Measurements from ENCODE around the gene BRCA2.

The BRCA2 gene

DNA sequence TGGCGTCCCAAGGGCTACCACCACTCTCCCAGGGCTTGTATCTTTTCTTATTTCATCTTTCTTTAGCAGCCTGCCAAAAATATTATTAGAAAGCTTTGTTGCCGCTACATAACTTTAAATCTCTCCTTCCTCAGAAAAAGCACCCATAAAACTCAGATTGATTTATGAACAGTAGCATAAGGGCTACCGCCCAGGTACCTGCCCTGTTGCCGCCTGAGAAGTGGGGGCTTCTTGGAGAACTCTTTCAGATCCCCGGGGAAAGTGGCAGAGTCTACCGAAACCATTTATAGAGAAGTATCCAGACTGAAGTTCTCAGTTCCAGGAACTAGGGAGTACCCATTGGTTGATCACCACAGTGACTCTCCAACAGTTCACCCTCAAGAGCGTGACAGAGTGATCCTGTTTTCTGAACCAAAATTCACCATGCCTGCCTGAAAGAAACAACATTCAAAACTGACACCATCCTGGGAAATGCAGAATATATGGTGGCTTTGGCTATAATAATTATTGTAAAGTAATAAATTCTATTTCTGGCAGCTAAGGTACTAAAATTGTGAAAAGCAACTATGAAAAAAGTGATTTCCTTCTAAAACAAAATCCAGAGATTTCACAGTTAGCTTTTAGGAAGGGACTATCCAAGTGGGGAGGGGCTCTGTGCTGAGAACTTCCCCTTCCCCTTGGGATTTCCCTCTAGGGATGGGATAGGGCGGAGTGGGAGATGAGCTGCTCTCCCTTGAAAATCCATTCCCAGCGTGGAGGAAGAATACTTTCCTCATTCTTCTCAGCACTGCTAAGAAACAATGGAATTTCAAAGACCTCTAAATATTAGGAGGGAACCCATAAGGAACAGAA is 113.5 kb downstream of the BRCA2 start:
- no peak for DNase-seq

DNA sequence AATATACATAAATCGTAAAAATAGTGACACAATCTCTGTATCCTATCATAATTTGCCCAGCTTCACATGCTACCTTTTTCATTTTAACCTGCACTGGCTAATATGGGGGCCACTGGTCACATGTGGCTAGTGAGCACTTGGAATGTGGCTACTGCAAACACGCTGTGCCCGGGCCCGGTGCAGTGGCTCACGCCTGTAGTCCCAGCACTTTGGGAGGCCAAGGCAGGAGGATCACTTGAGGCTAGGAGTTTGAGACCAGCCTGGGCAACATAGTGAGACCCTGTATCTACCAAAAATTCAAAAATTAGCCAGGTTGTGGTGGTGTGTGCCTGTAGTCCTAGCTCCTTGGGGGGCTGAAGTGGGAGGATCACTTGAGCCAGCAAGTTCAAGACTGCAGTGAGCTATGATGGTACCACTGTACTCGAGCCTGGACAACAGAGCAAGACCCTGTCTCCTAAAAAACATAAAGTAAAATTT is 114.2 kb downstream of the BRCA2 start:
- DNase-seq: no peak

DNA sequence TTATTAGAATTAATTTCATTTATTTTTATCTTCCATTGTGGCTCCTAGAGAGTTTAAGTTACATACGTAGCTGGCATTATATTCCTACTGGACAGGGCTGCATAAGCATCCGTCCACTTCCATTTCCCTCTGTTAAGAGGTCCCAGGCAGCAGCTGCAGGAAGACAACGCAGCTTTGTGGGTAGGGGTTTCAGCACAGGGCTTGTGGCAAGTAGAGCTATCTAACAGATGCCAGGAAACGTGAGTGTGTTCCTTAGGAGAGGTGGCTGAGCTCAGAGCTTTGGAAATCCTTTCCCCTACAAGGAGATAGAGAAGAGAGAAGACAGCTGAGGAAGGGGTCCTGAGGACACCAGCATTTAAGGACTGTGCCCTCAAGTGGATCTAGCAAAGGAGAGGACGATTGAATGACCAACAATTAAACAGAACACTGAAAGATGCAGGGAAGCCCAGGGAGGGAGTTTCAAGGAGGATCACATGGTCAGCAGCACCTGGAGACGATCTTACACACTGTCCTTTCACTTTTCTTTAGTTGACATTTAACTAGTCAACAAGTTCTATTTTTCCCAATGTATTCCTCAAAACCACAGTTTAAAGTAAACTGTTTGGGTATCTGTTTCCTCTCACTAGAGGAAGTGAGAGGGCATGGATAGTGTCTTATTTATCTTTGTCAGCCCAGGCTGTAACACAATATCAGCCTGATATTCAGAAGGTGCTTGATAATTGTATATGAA is 114.9 kb downstream of the BRCA2 start:
- no peak for DNase-seq

DNA sequence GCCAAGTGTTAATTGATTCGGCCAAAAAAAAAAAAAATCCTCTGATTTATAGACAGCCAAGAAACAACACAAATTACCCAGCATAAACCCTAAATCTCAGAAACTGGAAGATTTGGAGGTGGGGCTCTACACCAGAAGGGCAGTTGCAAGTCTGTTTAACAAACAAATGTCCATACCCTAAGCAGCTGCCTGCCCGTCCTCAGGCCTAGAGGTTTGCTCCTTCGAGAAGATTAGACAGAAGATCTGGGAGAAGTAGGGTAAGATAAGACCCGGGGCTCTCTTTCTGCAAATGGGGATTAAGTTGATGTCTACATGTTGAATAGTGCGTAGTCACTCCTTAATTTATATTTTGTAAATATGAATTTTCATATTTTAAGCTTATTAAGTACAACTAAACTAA is 116.1 kb downstream of the BRCA2 start:
- no peak for DNase-seq

DNA sequence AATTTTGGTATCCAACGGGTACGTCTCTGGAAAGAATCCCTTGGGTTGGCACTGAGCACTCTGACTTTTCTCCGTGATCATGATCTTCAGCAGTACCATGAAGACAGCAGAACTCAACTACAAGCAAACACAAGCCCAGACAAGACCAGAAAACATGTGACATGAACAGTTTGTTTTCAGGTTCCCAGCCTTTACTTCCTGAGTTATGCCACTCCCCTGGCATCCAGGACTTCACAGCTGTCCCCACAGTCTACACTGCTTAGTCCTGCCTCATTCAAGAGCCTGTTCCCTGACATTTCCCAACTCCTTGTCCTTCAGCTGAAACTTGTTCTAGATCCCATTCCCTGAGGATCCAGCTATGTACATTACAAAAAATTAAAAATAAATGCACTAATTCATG is 117.5 kb downstream of the BRCA2 start:
- DNase-seq: no peak

DNA sequence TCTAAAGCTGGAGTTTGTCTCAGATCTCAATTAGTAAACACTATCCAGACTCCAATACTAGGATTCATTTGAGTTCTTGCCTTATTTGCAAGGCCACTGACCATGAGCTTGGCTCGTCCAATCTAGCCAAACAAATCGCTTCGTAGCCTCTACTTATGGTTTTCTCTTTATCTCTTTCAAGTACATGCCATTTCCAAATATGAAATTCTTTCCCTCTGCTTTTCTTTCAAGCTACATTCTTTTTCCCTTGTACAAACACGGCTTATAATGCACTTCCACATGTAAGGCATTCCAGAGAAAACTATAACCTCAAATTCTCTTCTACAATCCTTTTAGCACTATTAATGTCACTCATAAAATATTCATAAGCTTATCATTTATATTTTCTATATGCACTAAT is 123.6 kb downstream of the BRCA2 start:
- DNase-seq: no peak

DNA sequence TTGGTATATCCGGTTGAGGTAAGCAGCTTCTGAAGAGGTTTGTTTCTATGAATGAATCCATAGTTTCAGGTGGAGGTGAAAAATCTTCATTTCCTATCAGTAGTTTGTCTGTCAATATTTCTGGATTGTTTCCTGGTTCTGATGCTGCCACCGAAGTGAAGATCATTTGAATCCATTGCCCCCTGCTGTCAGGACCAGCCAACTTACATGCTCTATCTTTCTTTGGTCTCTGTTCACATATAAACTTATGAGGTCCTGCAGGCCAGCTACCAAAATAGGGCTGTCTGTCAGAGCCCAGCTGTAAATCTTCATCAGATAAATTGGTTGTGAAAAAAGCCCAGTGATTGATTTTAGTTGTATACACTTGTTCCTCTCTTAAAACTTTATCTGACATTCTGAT is 127.8 kb downstream of the BRCA2 start:
- no peak for DNase-seq

DNA sequence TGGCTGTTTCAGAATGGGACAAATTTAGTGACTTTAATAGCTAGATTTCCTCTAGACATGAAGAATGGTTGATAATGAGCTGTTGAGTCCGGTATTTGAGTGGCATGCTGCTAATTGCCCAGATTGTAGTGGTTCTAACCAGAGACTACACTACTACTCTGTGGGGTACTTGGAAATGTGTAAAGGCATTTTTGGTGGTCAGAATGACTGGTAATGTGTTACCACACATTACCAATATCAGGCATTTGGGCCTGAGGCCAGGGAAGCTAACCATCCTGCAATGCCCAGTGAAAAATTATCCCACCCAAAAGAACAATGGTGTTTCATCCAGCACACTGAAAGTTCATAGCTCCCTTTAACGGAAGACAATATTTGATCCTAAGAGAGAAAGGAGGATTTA is 130.2 kb downstream of the BRCA2 start:
- DNase-seq: no peak

DNA sequence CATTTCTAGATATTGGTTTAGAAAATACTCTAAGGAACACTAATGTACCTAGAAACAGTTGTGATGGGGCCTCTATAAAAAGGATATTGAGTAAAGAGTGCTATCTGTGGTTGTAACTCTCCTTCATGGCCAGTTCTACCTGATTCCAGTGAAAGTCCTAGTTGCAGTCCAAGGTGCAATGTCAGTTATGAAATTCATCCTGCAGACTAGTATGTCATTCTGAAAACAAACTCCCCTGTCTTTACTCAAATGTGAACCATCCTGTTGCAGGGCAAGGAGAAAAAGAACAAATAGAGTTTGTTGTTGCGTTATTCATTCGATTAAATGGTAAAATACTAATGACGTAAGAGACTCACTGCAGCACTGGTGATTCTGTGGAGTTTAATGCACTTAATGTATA is 130.9 kb downstream of the BRCA2 start:
- no peak for DNase-seq

DNA sequence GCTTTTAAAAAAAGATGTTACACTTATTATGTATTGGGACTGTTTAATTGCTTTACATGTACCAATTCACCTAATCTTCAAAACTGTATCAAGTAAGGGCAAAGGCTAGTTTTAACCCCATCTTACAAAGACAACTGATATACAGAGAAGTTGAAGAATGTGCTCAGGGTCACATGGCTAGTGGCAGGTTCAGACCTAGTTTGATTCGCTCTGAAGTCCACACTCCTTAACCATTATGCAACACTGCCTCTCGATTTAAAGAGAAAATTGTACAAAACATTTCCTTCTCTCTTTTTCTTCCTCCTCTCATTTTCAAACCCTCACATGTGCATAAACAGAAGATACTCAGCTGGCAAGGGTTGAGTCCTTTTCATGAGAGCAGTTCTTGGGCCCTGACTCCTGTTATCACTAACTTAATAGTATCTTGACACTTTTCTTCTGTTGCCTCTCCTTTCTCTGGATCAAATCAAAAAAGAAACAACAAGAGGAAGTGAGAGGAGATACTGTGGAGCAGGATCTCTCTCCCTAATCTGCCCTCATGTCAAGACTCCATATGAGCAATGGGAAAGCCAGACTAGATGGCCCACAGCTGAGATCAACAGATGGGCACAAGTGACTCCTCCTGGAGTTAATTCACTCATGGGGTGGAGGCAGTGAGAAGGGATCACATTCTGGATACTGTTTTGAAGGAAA is 131.6 kb downstream of the BRCA2 start:
- DNase-seq: no peak

DNA sequence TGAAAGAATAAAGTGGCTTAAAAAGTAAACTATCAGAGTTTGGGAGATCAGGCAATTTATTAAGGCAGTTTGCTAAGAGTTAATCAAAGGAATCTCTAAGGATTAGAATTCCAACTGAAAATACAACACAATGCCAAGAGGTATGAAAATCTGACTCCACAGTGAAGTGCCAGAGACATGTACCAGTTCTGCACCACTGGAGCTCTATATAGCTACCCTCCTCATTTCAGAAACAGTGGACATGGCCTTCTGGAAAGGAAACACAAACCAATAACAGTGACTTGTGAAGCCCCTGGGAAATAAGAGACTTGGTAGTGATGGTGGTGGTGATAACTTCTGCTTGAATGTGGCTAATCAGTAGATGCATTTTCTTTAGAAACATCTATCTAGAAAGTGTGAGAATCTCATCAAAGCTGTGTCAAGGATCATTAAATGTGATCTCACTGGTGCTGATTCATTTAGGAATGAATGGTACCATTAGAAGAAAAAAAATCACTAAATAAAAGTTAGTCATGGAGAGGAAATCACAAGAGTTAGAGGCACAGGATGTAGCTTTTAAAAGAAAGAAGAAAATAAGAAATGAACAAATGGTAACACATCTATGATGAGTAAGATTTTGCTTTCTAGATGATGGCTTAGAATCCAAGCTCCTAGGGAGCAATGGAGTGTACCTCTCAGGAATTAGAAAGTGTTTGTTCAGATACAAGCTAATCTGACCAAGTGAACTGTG is 132.8 kb downstream of the BRCA2 start:
- DNase-seq: no peak

DNA sequence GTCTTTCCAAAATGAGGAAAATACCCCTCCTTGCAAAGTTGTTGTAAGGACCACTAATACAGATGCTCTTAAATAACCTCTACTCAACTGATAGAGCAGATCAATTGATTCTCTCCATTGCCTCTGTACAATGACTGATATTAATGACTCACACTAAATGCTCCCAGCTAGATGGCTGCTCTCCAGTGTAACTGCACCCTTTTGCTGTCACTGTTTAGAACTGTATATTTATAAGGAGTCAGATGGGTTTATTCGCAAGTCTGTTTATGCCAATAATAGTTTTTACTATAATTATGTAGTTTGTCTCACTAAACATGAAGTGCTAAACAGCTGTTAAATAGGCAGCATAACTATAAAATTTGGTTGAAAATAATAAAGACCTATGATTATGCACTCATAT is 133.7 kb downstream of the BRCA2 start:
- DNase-seq: no peak

Measured in fibroblast of skin of right biceps (primary cell).